ENCODE measurements around the gene TUBB4A. TPM values are rescaled to one million over a fixed set of nuclear protein-coding genes. Genes with fewer than 3 reads are reported as not detected.
"Not testable (repeated sequence)": the region's sequence is repeated elsewhere in the genome, so short reads cannot be mapped to it uniquely, and the experiment has no call there.

The TUBB4A gene
- 14.6 TPM for polyA plus RNA-seq

GRCh38 chr19:6501740-6502648 lies at the start of gene TUBB4A:
TUBB4A (minus strand) TSS chr19:6502309; CDS start chr19:6502212, 97 bp downstream.
- Mint-ChIP-seq H3K4me1 (peaks cover 3 to 12% (median 7%) of the 10 kb centered on the region in 3 donors), H3K36me3 (no peaks in the 10 kb centered on the region), H3K27me3 (peaks cover 3% of the 10 kb centered on the region), H3K4me3 (peak within 1 kb of the TSS; percentile 75 to 93 (median 88)), H3K27ac (peak within 1 kb of the TSS in 1 of 3 donors; percentile 63), H3K9me3 (no peaks in the 10 kb centered on the region)

- peaks cover 5% of the 10 kb centered on the region for H3K36me3 Mint-ChIP-seq
- H3K27ac Mint-ChIP-seq = peak overlapping the region in 1 of 3 donors; percentile 43
- H3K27me3 Mint-ChIP-seq = no peaks in the 10 kb centered on the region
- peaks cover 0 to 4% (median 2%) of the 10 kb centered on the region in 3 donors for H3K9me3 Mint-ChIP-seq
- no peak overlapping the region for H3K4me3 Mint-ChIP-seq
- peaks cover 4 to 12% (median 6%) of the 10 kb centered on the region in 3 donors for H3K4me1 Mint-ChIP-seq
These were observed 49.0 kb upstream of the TUBB4A start for GRCh38 chr19:6551091-6551490.

GRCh38 chr19:6550679-6551078 lies 48.6 kb upstream of the TUBB4A start:
- not testable (repeated sequence) for H3K27me3 Mint-ChIP-seq, H3K9me3 Mint-ChIP-seq, H3K36me3 Mint-ChIP-seq
- Mint-ChIP-seq H3K4me1 (peaks cover 4 to 12% (median 6%) of the 10 kb centered on the region in 3 donors), H3K4me3 (peak overlapping the region in 1 of 4 donors; percentile 54), H3K27ac (peak overlapping the region in 1 of 3 donors; percentile 43)

GRCh38 chr19:6543866-6544347 lies 41.8 kb upstream of the TUBB4A start:
- peaks cover 6% of the 10 kb centered on the region for H3K27me3 Mint-ChIP-seq
- H3K4me3 Mint-ChIP-seq = peak overlapping the region in 1 of 4 donors; percentile 41
- H3K36me3 Mint-ChIP-seq = peaks cover 4% of the 10 kb centered on the region
- peaks cover 0 to 3% (median 0%) of the 10 kb centered on the region in 3 donors for H3K9me3 Mint-ChIP-seq
- peaks cover 5 to 11% (median 8%) of the 10 kb centered on the region in 3 donors for H3K4me1 Mint-ChIP-seq
- H3K27ac Mint-ChIP-seq = peak overlapping the region in 2 of 3 donors; percentile 39 to 57

DNA sequence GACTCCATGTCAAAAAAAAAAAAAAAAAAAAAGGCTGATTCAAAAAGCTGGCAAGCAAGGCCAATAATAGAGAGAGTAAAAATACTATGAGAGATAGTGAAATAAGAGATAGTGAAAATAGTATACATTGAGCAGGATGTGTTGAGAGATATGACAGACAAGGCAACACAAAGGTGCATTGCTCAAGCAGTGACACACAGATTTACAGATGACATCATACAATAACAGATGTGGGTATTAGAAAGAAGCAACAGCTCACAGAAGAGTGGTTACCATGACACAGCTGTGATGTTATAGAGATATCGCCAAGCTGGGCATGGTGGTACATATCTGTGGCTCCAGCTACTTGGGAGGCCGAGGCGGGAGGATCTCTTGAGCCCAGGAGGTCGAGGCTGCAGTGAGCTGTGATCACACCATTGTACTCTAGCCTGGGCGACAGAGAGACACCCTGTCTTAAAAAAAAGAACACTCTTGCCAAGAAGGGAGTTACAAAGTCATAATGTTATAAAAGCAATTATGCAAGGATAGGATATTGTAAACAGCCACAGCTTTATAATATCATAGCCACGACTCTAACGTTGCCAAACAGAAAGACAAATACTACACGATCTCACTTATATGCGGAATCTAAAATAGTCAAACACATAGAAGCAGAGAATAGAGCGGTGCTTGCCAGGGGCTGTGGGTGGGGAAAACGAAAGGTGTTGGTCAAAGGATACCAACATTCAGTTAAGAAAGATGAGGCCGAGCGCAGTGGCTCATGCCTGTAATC lies 39.0 kb upstream of the TUBB4A start:
- peaks cover 10 to 16% (median 11%) of the 10 kb centered on the region in 3 donors for H3K4me1 Mint-ChIP-seq
- no peak overlapping the region for H3K27ac Mint-ChIP-seq
- H3K27me3 Mint-ChIP-seq = peaks cover 6% of the 10 kb centered on the region
- H3K4me3 Mint-ChIP-seq = no peak overlapping the region
- H3K36me3 Mint-ChIP-seq = peaks cover 1% of the 10 kb centered on the region
- no peaks in the 10 kb centered on the region for H3K9me3 Mint-ChIP-seq

DNA sequence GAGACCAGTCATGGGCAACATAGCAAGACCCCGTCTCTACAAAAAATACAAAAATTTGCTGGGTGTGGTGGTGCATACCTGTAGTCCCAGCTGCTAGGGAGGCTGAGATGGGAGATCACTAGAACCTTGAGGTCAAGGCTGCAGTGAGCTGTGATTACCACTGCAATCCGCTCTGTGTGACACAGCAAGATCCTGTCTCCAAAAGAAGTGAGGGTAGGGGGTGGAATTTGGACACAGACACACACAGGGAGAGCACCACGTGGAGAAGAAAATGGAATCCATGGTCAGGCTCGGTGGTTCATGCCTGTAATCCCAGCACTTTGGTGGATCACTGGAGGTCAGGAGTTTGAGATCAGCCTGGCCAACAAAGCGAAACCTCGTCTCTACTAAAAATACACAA lies 37.4 kb upstream of the TUBB4A start:
- Mint-ChIP-seq H3K4me3 (no peak overlapping the region), H3K27me3 (peaks cover 6% of the 10 kb centered on the region), H3K4me1 (peaks cover 14 to 25% (median 18%) of the 10 kb centered on the region in 3 donors), H3K9me3 (no peaks in the 10 kb centered on the region), H3K27ac (peak overlapping the region in 1 of 3 donors; percentile 82), H3K36me3 (peaks cover 1% of the 10 kb centered on the region)

- H3K4me1 Mint-ChIP-seq = peaks cover 20 to 34% (median 23%) of the 10 kb centered on the region in 3 donors
- peaks cover 11% of the 10 kb centered on the region for H3K27me3 Mint-ChIP-seq
- H3K9me3 Mint-ChIP-seq = peaks cover 0 to 1% (median 0%) of the 10 kb centered on the region in 3 donors
- H3K27ac Mint-ChIP-seq = peak overlapping the region; percentile 82 to 98 (median 95)
- no peaks in the 10 kb centered on the region for H3K36me3 Mint-ChIP-seq
- H3K4me3 Mint-ChIP-seq = peak overlapping the region; percentile 55 to 85 (median 82)
These were observed 33.5 kb upstream of the TUBB4A start for GRCh38 chr19:6535558-6536137.

GRCh38 chr19:6534451-6535093 lies 32.5 kb upstream of the TUBB4A start:
- Mint-ChIP-seq H3K36me3 (no peaks in the 10 kb centered on the region), H3K4me1 (peaks cover 30 to 43% (median 34%) of the 10 kb centered on the region in 3 donors), H3K4me3 (peak overlapping the region in 3 of 4 donors; percentile 47 to 79 (median 73)), H3K27ac (peak overlapping the region in 1 of 3 donors; percentile 95), H3K27me3 (peaks cover 19% of the 10 kb centered on the region), H3K9me3 (peaks cover 0 to 1% (median 0%) of the 10 kb centered on the region in 3 donors)

DNA sequence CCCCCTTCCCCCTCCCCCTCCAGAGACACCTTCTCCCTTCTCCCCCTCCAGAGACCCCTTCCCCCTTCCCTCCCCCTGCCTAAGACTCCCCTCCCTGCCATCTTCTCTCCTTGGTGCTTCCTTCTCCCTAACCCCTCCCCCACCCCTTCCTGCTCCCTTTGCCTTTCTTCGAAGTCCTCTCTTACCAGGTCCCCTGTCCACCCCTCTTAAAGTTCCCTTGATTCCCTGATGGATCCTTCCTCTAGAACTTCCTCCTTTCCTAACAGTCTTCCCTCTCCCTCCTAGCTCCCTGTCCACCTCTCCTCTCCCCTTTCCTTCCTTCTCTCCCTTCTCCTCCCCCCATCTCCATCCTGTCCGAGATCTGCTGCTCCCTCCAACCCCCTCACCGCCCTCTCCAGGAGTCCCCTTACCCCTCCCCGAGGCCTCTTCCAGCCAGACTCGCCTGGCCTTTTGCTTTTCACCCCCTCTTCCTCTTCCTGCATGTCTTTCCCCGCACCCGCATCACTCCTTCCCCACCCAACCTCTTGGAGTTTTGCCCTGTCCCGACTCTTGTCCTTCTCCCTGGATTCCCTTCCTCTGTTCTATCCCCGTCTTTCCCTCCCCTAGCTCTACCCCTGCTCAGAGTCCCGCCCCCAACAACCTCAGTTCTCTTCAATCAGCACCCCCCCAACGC lies 31.8 kb upstream of the TUBB4A start:
- Mint-ChIP-seq H3K27ac (peak overlapping the region in 1 of 3 donors; percentile 41), H3K4me3 (peak overlapping the region in 1 of 4 donors; percentile 14), H3K9me3 (peaks cover 0 to 1% (median 0%) of the 10 kb centered on the region in 3 donors), H3K36me3 (no peaks in the 10 kb centered on the region), H3K4me1 (peaks cover 32 to 47% (median 39%) of the 10 kb centered on the region in 3 donors), H3K27me3 (peaks cover 19% of the 10 kb centered on the region)

GRCh38 chr19:6533000-6533328 lies 30.9 kb upstream of the TUBB4A start:
- H3K27ac Mint-ChIP-seq = peak overlapping the region; percentile 83 to 94 (median 83)
- peaks cover 0 to 1% (median 0%) of the 10 kb centered on the region in 3 donors for H3K9me3 Mint-ChIP-seq
- H3K36me3 Mint-ChIP-seq = no peaks in the 10 kb centered on the region
- H3K27me3 Mint-ChIP-seq = peaks cover 19% of the 10 kb centered on the region
- peaks cover 36 to 54% (median 48%) of the 10 kb centered on the region in 3 donors for H3K4me1 Mint-ChIP-seq
- peak overlapping the region; percentile 77 to 97 (median 90) for H3K4me3 Mint-ChIP-seq

- Mint-ChIP-seq H3K27ac (peak overlapping the region; percentile 83 to 94 (median 83)), H3K36me3 (no peaks in the 10 kb centered on the region), H3K27me3 (peaks cover 19% of the 10 kb centered on the region), H3K4me3 (peak overlapping the region; percentile 77 to 97 (median 90)), H3K9me3 (peaks cover 0 to 1% (median 0%) of the 10 kb centered on the region in 3 donors), H3K4me1 (peaks cover 41 to 56% (median 54%) of the 10 kb centered on the region in 3 donors)
These were observed 30.3 kb upstream of the TUBB4A start for GRCh38 chr19:6532244-6532999.

GRCh38 chr19:6531956-6532243 lies 29.8 kb upstream of the TUBB4A start:
- Mint-ChIP-seq H3K9me3 (peaks cover 0 to 1% (median 0%) of the 10 kb centered on the region in 3 donors), H3K36me3 (no peaks in the 10 kb centered on the region), H3K4me1 (peaks cover 41 to 54% (median 53%) of the 10 kb centered on the region in 3 donors), H3K27me3 (peaks cover 19% of the 10 kb centered on the region), H3K27ac (peak overlapping the region; percentile 83 to 94 (median 83)), H3K4me3 (peak overlapping the region; percentile 77 to 97 (median 90))
